Measurements from ENCODE around the gene S100Z. TPM values are rescaled to one million over a fixed set of nuclear protein-coding genes. Genes with fewer than 3 reads are reported as not detected.
"Not testable (repeated sequence)": the region's sequence is repeated elsewhere in the genome, so short reads cannot be mapped to it uniquely, and the experiment has no call there.

S100Z gene
- total RNA-seq, 2 donors from 2014 or later: not detected

DNA sequence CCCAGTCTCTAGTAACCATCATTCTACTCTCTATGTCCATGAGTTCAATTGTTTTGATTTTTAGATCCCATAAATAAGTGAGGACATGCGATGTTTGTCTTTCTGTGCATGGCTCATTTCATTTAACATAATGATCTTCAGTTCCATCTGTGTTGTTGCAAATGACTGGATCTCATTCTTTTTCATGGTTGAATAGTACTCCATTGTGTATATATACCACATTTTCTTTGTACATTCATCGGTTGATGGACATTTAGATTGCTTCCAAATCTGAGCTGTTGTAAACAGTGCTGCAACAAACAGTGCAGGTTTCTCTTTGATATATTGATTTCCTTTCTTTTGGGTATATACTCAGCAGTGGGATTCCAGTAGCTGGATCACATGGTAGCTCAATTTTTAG is 46.4 kb downstream of the S100Z start:
- H3K9me3 ChIP-seq: peaks cover 4 to 30% of the 10 kb centered on the region in 2 donors

GRCh38 chr5:76901522-76901921 is 51.7 kb downstream of the S100Z start:
- H3K27me3 ChIP-seq: no peaks in the 10 kb centered on the region
- H3K4me1 ChIP-seq: no peaks in the 10 kb centered on the region
- DNase-seq (ENCODE audit: low spot score): no peak
- peaks cover 6 to 39% of the 10 kb centered on the region in 2 donors for H3K9me3 ChIP-seq
- no peak overlapping the region for H3K4me3 ChIP-seq
- H3K36me3 ChIP-seq: no peaks in the 10 kb centered on the region
- TF ChIP-seq, protein P1, sequence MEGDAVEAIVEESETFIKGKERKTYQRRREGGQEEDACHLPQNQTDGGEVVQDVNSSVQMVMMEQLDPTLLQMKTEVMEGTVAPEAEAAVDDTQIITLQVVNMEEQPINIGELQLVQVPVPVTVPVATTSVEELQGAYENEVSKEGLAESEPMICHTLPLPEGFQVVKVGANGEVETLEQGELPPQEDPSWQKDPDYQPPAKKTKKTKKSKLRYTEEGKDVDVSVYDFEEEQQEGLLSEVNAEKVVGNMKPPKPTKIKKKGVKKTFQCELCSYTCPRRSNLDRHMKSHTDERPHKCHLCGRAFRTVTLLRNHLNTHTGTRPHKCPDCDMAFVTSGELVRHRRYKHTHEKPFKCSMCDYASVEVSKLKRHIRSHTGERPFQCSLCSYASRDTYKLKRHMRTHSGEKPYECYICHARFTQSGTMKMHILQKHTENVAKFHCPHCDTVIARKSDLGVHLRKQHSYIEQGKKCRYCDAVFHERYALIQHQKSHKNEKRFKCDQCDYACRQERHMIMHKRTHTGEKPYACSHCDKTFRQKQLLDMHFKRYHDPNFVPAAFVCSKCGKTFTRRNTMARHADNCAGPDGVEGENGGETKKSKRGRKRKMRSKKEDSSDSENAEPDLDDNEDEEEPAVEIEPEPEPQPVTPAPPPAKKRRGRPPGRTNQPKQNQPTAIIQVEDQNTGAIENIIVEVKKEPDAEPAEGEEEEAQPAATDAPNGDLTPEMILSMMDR (IDR thresholded peaks at IDR 0.05): no peak
- H3K27ac ChIP-seq: no peak overlapping the region

More for the DNA sequence above, 46.4 kb downstream of the S100Z start:
- no peak overlapping the region for H3K27ac ChIP-seq
- TF ChIP-seq, protein P1 (IDR thresholded peaks at IDR 0.05): no peak
- no peak overlapping the region for H3K4me3 ChIP-seq
- H3K36me3 ChIP-seq: no peaks in the 10 kb centered on the region
- H3K27me3 ChIP-seq: no peaks in the 10 kb centered on the region
- DNase-seq (ENCODE audit: low spot score): no peak
- no peaks in the 10 kb centered on the region for H3K4me1 ChIP-seq

DNA sequence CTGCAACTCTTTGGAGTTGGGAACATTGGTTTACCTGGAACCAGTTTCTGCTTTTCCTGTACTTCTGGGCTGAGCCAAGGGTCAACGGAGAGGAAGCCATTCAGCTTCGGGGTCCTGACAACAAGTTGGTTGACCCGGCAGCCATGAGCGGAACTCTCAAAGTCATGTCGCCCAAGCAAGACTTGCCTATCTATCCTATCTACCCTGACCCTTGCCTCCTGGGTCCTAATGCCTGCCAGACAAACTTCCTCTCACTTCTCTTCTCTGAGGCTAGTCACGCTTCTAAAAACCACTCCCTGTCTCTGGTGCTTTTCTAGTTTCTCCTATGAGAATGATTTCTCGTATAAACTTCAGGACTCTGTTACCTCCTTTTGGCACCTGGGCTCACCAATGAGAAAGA is 58.4 kb downstream of the S100Z start:
- Histone ChIP-seq H3K27ac (no peak overlapping the region), H3K36me3 (no peaks in the 10 kb centered on the region), H3K27me3 (no peaks in the 10 kb centered on the region), H3K4me1 (no peaks in the 10 kb centered on the region), H3K4me3 (no peak overlapping the region), H3K9me3 (no peaks in the 10 kb centered on the region)
- TF ChIP-seq, protein P1 (IDR thresholded peaks at IDR 0.05): no peak
- no peak for DNase-seq (ENCODE audit: low spot score)

GRCh38 chr5:76910344-76910933 is 60.6 kb downstream of the S100Z start:
- H3K4me3 ChIP-seq; H3K27ac ChIP-seq; H3K4me1 ChIP-seq; DNase-seq (ENCODE audit: low spot score); H3K27me3 ChIP-seq; H3K9me3 ChIP-seq; H3K36me3 ChIP-seq: not testable (repeated sequence)

DNA sequence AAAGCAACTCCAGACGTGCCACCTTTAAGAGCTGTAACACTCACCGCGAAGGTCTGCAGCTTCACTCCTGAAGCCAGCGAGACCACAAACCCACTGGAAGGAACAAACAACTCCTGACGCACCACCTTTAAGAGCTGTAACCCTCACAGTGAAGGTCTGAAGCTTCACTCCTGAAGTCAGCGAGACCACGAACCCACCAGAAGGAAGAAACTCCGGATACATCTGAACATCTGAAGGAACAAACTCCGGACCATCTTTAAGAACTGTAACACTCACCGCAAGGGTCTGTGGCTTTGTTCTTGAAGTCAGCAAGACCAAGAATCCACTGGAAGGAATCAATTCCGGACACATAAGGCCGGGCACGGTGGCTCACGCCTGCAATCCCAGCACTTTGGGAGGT is 64.9 kb downstream of the S100Z start:
- H3K4me3 ChIP-seq: not testable (repeated sequence)

DNA sequence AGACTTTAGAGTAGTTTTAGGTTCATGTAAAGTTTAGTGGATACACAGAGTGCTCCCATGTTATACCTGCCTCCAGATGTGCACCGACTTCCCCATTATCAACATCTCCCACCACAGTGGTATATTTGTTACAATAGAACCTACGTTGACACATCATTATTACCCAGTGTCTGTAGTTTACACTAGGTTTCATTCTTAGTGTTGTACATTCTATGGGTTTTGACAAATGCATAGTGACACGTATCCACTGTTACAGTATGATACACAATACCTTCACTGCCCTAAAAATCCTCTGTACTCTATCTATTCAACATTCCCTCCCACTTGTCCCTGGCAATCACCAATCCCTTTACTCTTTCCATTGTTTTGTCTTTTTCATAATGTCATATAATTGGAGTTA is 68.7 kb downstream of the S100Z start:
- TF ChIP-seq, protein P1 (IDR thresholded peaks at IDR 0.05): no peak
- Histone ChIP-seq H3K4me3 (no peak overlapping the region), H3K36me3 (no peaks in the 10 kb centered on the region), H3K27me3 (no peaks in the 10 kb centered on the region), H3K27ac (no peak overlapping the region), H3K9me3 (no peaks in the 10 kb centered on the region), H3K4me1 (no peaks in the 10 kb centered on the region)
- no peak for DNase-seq (ENCODE audit: low spot score)

More for the DNA sequence above, 64.9 kb downstream of the S100Z start:
- H3K4me1 ChIP-seq; H3K27ac ChIP-seq; H3K9me3 ChIP-seq; H3K27me3 ChIP-seq; DNase-seq (ENCODE audit: low spot score); H3K36me3 ChIP-seq: not testable (repeated sequence)

- no peaks in the 10 kb centered on the region for H3K27me3 ChIP-seq
- no peak overlapping the region for H3K27ac ChIP-seq
These were observed 70.7 kb downstream of the S100Z start for GRCh38 chr5:76920491-76920890.

More at GRCh38 chr5:76920491-76920890, 70.7 kb downstream of the S100Z start:
- Histone ChIP-seq H3K36me3 (no peaks in the 10 kb centered on the region), H3K9me3 (no peaks in the 10 kb centered on the region), H3K4me3 (no peak overlapping the region), H3K4me1 (no peaks in the 10 kb centered on the region)
- no peak for DNase-seq (ENCODE audit: low spot score)
- TF ChIP-seq, protein P1 (IDR thresholded peaks at IDR 0.05): no peak
